Activated B cell treated with CpG ODN at 0.5 μM for 24 hours (primary cell): ENCODE data around the gene RBM7. TPM values are rescaled to one million over a fixed set of nuclear protein-coding genes. Genes with fewer than 3 reads are reported as not detected.

Experiments
- ATAC-seq: fragments of 200-7000 bp; cut with Tn5 transposase; one replicate; pipeline ENCODE4 v1.10.0; 2021; ENCODE audit warnings: low read depth, mild to moderate bottlenecking, moderate library complexity
- CTCF ChIA-PET: fragments of 350-600 bp; sonication (Branson Sonifier 250); formaldehyde crosslinking; loops from one replicate; lab custom pipeline; 2021; ENCODE audit warnings: antibody characterized with exemption; lab: Charles Lee
- POLR2A ChIA-PET: fragments of 350-600 bp; sonication (Branson Sonifier 250); formaldehyde crosslinking; loops from one replicate; lab custom pipeline; 2021; ENCODE audit warnings: antibody characterized with exemption; lab: Charles Lee
- DNase-seq: peaks from one replicate; pipeline ENCODE4 v3.0.0; 2022
- H3K27ac Mint-ChIP-seq: one replicate; pipeline ENCODE4 v1.8.0; 2020; ENCODE audit warnings: mixed read lengths
- H3K27me3 Mint-ChIP-seq: one replicate; pipeline ENCODE4 v1.8.0; 2021; ENCODE audit warnings: mixed read lengths
- H3K36me3 Mint-ChIP-seq: one replicate; pipeline ENCODE4 v1.8.0; 2021; ENCODE audit warnings: low read depth, mixed read lengths
- H3K4me1 Mint-ChIP-seq: one replicate; pipeline ENCODE4 v1.8.0; 2021; ENCODE audit warnings: mixed read lengths
- H3K4me3 Mint-ChIP-seq: one replicate; pipeline ENCODE4 v1.8.0; 2020; ENCODE audit warnings: mild to moderate bottlenecking, mixed read lengths
- H3K9me3 Mint-ChIP-seq: one replicate; pipeline ENCODE4 v1.8.0; 2020; ENCODE audit warnings: mixed read lengths
- intact Hi-C: fragments of 100-400 bp; cut with micrococcal nuclease; formaldehyde crosslinking; loops from one replicate; pipeline ENCODE4 v1.15.1; 2024
- total RNA-seq: library from RNA; stranded (reverse); gene quantifications from 2 replicates; pipeline ENCODE4 v1.2.3, GENCODE V29; 2022
- TF ChIP-seq, protein P1 (sequence below): fragments of 200-600 bp; IDR thresholded peaks from one replicate; pipeline ENCODE4 v1.8.0; 2022; ENCODE audit warnings: antibody characterized with exemption, mild to moderate bottlenecking

The RBM7 gene
- total RNA-seq, 1 donor from 2014 or later = 34.1 TPM

GRCh38 chr11:114362326-114362725 is 38.1 kb upstream of the RBM7 start:
- H3K4me1 Mint-ChIP-seq = no peaks in the 10 kb centered on the region
- H3K27me3 Mint-ChIP-seq = peaks cover 19% of the 10 kb centered on the region
- POLR2A ChIA-PET = interaction anchor here (0.6 kb wide), 1 partner anchor 16 kb away, joined by 9 read pairs; no protein-coding TSS in a partner anchor
- TF ChIP-seq, protein P1, sequence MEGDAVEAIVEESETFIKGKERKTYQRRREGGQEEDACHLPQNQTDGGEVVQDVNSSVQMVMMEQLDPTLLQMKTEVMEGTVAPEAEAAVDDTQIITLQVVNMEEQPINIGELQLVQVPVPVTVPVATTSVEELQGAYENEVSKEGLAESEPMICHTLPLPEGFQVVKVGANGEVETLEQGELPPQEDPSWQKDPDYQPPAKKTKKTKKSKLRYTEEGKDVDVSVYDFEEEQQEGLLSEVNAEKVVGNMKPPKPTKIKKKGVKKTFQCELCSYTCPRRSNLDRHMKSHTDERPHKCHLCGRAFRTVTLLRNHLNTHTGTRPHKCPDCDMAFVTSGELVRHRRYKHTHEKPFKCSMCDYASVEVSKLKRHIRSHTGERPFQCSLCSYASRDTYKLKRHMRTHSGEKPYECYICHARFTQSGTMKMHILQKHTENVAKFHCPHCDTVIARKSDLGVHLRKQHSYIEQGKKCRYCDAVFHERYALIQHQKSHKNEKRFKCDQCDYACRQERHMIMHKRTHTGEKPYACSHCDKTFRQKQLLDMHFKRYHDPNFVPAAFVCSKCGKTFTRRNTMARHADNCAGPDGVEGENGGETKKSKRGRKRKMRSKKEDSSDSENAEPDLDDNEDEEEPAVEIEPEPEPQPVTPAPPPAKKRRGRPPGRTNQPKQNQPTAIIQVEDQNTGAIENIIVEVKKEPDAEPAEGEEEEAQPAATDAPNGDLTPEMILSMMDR = no peak
- CTCF ChIA-PET = no interaction called here
- intact Hi-C loops = no loop called here
- no peak overlapping the region for H3K27ac Mint-ChIP-seq
- no peaks in the 10 kb centered on the region for H3K36me3 Mint-ChIP-seq
- DNase-seq (no peak), ATAC-seq (no peak)
- H3K4me3 Mint-ChIP-seq = no peak overlapping the region
- H3K9me3 Mint-ChIP-seq = no peaks in the 10 kb centered on the region

DNA sequence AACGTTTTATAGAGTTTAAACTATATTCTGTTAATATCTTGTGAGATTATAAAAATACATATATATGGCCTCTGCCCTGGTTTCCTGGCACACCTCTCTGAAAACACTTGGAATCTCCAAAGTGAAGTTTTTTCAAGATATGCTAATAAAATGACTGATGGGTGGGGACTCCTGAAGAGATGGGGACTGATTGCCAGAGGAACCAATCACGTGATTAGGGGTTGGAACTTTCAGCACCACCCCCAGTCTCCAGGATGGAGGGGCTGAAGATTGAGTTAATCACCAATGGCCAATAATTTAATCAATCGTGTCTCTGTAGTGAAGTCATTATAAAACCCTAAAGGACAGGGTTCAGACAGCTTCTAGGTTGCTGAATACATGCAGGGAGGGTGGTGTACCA is 37.5 kb upstream of the RBM7 start:
- no peak for ATAC-seq
- TF ChIP-seq, protein P1 = no peak

GRCh38 chr11:114366331-114367243 is 33.9 kb upstream of the RBM7 start:
- ATAC-seq (no peak), DNase-seq (no peak)
- H3K36me3 Mint-ChIP-seq = no peaks in the 10 kb centered on the region
- no peak overlapping the region for H3K27ac Mint-ChIP-seq
- POLR2A ChIA-PET = no interaction called here
- no peaks in the 10 kb centered on the region for H3K9me3 Mint-ChIP-seq
- TF ChIP-seq, protein P1 = no peak
- peaks cover 12% of the 10 kb centered on the region for H3K27me3 Mint-ChIP-seq
- no peak overlapping the region for H3K4me3 Mint-ChIP-seq
- intact Hi-C loops = no loop called here
- CTCF ChIA-PET = no interaction called here
- no peaks in the 10 kb centered on the region for H3K4me1 Mint-ChIP-seq

More for the DNA sequence above, 37.5 kb upstream of the RBM7 start:
- POLR2A ChIA-PET = interaction anchor here (0.6 kb wide), 1 partner anchor 17 kb away, joined by 9 read pairs; no protein-coding TSS in a partner anchor
- Mint-ChIP-seq H3K27ac (no peak overlapping the region), H3K4me3 (no peak overlapping the region), H3K36me3 (no peaks in the 10 kb centered on the region), H3K9me3 (no peaks in the 10 kb centered on the region), H3K27me3 (peaks cover 21% of the 10 kb centered on the region), H3K4me1 (no peaks in the 10 kb centered on the region)
- CTCF ChIA-PET = no interaction called here
- intact Hi-C loops = no loop called here
- DNase-seq = no peak

DNA sequence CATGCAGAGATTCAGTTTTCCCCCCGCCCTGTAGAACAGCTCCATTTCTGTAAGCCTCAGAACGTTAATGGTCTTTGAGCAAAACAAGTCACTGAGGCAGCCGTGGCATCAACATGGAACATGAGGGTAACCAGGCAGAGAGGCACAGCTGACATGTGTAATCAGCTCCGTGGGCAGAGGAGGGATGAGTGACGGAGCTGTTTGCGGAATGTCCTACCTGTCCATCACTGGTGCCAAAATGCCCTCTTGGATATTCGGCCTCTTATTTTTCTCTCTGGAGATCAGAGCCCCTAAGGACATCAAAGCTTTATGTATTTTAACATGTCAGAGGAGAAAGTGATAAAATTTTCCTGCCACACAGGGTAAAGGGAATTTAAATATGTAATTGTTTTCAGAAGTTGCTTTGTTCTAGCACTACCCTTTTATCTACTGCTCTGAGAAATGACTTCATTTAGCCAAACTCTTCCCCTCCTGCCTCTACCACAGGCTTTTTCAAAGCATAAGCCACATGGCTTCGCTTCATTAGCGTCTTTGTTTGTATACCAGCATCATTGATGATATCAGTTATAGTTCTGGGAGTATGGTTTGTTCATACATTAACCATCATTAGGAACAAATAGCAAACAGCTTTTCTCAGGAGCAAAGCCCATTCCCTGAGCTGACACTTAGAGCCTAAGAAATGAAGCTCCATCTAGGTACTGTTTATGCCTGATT is 33.1 kb upstream of the RBM7 start:
- intact Hi-C loops = no loop called here
- Mint-ChIP-seq H3K9me3 (no peaks in the 10 kb centered on the region), H3K27me3 (peaks cover 13% of the 10 kb centered on the region), H3K4me3 (no peak overlapping the region), H3K4me1 (no peaks in the 10 kb centered on the region), H3K27ac (no peak overlapping the region), H3K36me3 (no peaks in the 10 kb centered on the region)
- ChIA-PET POLR2A (no interaction called here), CTCF (no interaction called here)
- ATAC-seq (no peak), DNase-seq (no peak)
- TF ChIP-seq, protein P1 = no peak
